ENCODE results near the gene LACTBL1.

Gene LACTBL1

GRCh38 chr1:22913421-22914141 is 59.1 kb downstream of the LACTBL1 start:
- no peak for DNase-seq (ENCODE audit: low read depth)

- DNase-seq (ENCODE audit: low read depth): no peak
Measured at GRCh38 chr1:22912311-22912710, 60.4 kb downstream of the LACTBL1 start.

- no peak for DNase-seq (ENCODE audit: low read depth)
Measured at GRCh38 chr1:22910986-22911651, 61.5 kb downstream of the LACTBL1 start.

- DNase-seq (ENCODE audit: low read depth): no peak
Measured at GRCh38 chr1:22910286-22910685, 62.4 kb downstream of the LACTBL1 start.

- DNase-seq (ENCODE audit: low read depth): no peak
Measured at GRCh38 chr1:22908880-22909426, 63.7 kb downstream of the LACTBL1 start.

- DNase-seq (ENCODE audit: low read depth): no peak
Measured at GRCh38 chr1:22907528-22907927, 65.1 kb downstream of the LACTBL1 start.

- no peak for DNase-seq (ENCODE audit: low read depth)
Measured at GRCh38 chr1:22906968-22907367, 65.7 kb downstream of the LACTBL1 start.

GRCh38 chr1:22903113-22903512 is 69.6 kb downstream of the LACTBL1 start:
- no peak for DNase-seq (ENCODE audit: low read depth)

Measured in stimulated activated CD8-positive, alpha-beta memory T cell treated with anti-CD3 and anti-CD28 coated beads, Interleukin-4, amount 100 ng/mL, for 24 hours (primary cell).